ENCODE data around the gene USP37.

DNA sequence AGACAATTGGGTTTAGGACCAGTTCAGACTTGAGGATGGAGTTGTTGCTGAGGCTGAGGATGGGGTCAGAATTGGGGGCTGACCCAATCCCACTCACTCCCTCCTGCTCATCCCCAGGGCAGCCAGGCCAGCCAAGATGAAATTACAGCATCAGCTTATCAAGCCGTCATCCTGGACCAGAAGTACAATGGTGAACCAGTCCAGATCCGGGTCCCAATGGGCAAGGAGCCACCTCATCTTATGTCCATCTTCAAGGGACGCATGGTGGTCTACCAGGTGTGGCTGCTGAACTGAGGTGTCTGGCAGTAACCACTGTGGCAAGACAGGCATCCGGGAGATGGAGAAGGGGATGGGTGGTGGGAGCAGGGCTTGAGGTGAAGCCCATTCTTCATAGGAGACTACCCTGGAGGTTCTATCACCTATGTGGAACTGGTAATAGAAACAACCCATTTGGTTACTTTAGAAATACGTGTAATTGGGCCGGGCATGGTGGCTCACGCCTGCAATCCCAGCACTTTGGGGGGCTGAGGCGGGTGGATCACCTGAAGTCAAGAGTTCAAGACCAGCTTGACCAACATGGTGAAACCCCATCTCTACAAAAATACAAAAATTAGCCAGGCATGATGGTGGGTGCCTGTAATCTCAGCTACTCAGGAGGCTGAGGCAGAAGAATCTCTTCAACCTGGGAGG lies 135.3 kb downstream of the USP37 start:
- TF ChIP-seq POLR2A (IDR thresholded peaks at IDR 0.05), result no peak
- TF ChIP-seq, protein P1, sequence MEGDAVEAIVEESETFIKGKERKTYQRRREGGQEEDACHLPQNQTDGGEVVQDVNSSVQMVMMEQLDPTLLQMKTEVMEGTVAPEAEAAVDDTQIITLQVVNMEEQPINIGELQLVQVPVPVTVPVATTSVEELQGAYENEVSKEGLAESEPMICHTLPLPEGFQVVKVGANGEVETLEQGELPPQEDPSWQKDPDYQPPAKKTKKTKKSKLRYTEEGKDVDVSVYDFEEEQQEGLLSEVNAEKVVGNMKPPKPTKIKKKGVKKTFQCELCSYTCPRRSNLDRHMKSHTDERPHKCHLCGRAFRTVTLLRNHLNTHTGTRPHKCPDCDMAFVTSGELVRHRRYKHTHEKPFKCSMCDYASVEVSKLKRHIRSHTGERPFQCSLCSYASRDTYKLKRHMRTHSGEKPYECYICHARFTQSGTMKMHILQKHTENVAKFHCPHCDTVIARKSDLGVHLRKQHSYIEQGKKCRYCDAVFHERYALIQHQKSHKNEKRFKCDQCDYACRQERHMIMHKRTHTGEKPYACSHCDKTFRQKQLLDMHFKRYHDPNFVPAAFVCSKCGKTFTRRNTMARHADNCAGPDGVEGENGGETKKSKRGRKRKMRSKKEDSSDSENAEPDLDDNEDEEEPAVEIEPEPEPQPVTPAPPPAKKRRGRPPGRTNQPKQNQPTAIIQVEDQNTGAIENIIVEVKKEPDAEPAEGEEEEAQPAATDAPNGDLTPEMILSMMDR (IDR thresholded peaks at IDR 0.05), result no peak

Data from adrenal gland (tissue), 5 donors.